ENCODE results near the gene LRCH2.
"Not testable (repeated sequence)": the region's sequence is repeated elsewhere in the genome, so short reads cannot be mapped to it uniquely, and the experiment has no call there.

The LRCH2 gene

DNA sequence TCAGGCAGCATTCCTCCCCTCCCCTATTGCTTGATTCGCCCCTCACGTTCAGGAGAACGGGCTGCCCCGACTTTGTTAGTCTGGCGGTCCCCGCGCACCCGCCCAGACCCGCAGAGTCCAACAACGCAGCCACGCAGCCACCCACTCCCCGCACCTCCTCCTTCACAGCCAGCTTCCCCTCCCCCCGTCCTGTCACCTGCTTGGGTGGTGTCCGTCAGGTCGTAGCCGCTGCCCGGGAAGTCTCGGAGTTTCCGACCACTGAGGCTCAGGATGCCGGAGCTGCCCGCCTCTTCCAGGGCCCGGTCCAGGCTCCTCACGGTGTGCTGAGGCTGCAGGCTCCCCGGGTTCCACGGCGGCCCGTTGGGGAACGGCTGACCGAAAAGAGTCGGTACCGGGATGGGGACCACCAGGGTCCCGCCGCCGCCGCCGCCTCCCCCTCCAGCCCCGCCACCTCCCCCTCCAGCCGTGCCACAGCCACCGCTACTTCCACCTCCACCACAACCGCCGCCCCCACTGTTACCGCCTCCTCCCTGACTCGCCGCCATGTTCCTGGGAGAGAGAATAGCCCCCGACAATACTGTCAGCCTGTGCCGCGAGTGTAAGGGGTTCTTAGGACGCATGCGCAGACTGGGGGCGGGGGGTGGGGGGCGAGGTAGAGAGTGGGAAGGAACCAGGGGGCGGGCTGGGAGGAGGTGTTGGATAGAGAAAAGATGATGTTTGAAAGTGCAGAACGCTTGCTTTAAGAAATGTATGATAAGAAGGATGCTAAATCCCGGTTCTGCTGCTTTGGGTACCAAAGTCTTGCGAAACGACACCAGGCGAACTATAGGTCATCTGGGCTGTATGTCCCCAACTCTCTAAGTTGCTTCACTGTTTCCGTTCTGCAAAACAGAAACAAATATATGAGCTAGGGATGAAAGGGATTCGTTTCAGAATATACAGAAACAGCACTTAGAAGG, at the start of gene LRCH2:
TSS of gene LRCH2 (minus strand) at position 600 of the 959 bp plus-strand sequence. CDS start at position 545, 55 bp downstream.
- FAIRE-seq, result no peak

GRCh38 chrX:115269051-115269683, 35.3 kb upstream of the LRCH2 start:
- no peak for FAIRE-seq

DNA sequence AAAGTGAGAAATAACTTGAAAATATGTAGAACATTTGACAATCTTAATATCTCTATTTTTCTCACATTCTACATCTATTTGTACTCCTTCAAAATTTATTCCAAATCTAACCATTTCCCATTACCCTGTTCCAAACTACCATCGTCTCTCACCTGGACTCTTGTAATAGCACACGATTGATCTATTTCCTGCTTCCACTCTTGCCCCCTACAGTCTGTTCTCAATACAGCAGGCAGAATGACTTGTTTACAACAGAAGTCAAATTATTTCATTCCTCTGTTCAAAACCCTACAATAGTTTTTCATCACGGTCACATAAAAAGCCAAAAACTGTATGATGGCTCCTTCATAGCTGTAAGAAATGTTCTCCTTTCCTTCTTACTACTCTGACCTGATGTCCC, 34.5 kb upstream of the LRCH2 start:
- no peak for FAIRE-seq

- FAIRE-seq, result no peak
Measured at GRCh38 chrX:115266300-115266699, 32.4 kb upstream of the LRCH2 start.

DNA sequence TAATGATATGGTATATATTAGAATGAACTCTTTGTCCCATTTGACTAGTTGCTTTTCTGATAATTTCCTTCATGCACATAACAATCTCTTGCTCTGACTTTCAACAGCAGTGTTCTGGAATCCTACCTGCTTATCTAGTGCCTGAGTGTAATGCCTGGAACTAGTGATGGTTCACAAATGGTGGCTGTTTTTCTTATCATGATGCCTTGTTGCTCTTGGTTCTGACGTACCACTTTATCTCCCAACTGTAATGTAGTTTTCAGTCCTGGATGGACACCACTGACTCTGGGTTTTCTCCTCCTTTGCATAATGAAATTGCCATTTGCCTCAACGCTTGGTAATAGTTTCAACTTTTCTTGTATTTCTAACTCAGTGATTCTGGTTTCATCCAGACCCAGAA, 30.1 kb upstream of the LRCH2 start:
- no peak for FAIRE-seq

DNA sequence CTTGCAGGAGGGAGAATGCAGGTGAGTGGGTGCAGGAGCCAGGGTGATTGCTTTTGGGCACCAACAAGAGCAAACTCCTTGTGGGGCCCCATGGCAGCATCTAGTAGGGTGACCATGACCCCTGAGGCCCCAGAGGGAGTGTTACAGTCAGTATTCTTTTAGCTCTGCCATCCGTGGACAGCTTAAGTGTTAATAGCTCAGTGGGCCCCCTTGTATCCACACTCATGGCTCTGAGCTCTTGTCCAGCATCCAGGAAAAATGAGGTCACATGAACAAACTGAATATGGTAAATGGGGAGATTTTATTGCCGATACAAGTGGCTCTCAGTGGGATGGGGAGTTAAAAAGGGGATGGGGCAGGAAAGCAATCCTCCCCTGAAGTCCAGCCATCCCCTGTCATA, 27.3 kb upstream of the LRCH2 start:
- no peak for FAIRE-seq

GRCh38 chrX:115260330-115260729, 26.4 kb upstream of the LRCH2 start:
- FAIRE-seq, result no peak

GRCh38 chrX:115259238-115259875, 25.5 kb upstream of the LRCH2 start:
- FAIRE-seq, result no peak

DNA sequence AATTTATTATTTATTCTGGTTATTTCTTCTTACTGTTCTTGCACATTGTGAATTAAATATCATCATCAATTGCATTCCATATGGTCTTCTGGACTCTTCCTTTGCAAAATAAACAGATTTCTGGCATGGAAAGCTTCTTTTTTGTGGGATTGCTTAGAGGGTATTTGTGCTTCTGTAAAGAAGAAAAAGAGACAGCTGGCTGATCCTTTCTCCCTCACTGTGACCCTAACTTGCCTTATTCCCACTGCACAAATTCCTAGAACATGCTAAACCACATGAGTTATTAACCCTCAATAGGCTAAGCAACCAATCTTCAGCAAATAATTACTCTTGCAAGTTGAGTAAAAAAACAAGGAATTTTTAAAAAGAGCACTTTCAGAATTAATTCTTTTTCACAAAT, 23.8 kb upstream of the LRCH2 start:
- no peak for FAIRE-seq

DNA sequence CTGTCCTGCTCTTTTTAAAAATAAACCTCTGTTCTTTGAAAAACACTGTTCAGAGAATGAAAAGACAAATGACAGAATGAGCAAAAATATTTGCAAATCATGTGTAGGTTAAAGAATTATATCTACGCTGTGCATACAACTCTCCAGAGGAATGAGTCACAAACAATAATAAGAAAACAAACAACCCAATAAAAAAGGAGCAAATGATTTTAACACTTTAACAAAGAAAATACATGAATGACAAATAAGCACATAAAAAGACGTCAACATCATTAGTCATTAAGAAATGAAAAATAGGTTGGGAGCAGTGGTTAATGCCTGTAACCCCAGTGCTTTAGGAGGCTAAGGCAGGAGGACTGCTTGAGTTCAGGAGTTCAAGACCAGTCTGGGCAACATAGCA, 21.1 kb upstream of the LRCH2 start:
- peak; percentile 12 for FAIRE-seq

DNA sequence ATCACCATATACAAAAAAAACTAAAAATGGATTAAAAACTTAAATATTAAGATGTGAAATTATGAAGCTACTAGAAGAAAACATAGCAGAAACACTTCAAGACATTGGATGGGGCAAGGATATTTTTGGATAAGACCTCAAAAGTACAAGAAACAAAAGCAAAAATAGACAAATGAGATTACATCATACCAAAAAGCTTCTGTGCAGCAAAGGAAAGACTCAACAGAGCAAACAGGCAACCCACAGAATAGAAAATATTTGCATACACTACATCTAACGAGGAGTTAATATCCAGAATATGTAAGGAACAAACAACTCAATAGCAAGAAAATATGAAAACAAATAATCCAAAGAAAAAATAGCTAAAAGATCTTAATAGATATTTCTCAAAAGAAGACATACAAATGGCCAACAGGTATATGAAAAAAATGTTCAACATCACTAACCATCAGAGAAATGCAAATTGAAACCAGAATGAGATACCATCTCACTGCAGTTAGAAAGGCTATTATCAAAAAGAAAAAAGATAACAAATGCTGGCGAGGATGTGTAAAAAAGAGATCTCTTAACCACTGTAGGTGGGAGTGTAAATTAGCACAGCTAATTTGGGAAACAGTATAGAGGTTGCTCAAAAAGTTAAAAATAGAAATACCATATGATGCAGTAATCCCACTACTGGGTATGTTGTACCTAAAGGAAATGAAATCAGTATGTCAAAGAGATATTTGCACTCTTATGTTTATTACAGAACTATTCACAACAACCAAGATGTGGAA, 17.8 kb upstream of the LRCH2 start:
- no peak for FAIRE-seq

DNA sequence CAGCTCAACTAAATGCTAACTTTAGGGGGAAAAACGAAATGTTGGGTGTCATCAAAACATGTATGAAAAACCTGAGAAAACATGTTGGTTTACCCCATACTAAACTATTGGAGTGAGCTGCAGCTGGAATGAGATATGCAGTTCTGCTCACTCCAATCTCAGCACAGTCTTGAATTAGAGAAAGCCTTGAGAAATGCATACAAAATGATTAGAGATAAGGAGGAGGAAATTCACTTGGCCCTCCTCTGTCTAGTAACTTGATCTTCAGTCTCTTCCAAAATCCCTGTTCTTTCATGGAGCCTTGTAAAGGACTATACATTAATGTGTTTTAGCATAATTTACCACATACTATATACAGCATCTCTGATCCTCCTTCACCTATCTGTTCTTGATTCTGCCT, 3.2 kb upstream of the LRCH2 start:
- FAIRE-seq, result no peak

GRCh38 chrX:115236560-115236959, 2.7 kb upstream of the LRCH2 start:
- FAIRE-seq, result no peak

DNA sequence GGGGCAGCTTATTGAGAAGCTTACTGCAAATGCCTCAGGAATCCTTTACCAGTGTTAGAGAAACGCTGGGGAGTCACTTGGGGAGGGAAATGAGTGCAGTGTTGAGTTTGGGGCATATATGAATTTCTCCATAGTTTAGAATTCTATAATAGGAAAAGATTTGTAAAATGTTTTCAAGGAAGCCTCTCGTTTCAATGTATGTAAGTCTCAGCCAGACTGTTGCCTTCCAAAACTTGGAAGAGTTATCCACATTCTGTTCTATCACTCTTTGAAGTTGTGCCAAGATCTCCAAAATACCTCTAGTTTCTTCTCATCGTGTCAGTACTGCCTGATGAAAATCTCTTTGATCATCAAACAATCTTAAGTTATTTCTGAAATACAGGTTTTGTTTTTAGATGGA, 565 bp upstream of the LRCH2 start:
- FAIRE-seq, result no peak

DNA sequence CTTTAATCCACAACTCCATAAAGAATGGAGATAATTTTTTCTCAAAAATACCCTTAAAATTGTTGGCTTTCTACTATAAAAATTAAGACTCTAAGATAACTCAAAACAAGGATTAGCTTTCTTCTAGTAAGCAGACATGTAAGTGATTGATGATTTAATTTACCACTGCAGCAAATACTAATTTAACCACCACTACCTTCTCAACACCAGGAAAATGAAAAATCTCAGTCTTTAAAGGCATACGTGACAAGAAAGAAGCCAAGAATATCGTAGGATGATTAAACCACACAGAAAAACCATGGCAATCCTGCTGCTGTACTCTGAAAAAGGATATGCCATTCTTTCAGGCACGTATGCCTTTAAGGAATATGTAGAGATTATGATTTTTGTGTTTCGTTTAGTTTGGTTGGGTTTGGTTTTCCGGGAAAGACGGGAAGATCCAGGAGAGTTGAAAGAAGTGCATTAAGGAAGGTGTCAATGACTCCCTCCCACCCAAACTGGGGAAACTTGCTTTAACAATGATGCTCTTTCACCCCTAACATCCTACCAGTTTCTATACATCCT, 881 bp downstream of the LRCH2 start:
- FAIRE-seq, result no peak

DNA sequence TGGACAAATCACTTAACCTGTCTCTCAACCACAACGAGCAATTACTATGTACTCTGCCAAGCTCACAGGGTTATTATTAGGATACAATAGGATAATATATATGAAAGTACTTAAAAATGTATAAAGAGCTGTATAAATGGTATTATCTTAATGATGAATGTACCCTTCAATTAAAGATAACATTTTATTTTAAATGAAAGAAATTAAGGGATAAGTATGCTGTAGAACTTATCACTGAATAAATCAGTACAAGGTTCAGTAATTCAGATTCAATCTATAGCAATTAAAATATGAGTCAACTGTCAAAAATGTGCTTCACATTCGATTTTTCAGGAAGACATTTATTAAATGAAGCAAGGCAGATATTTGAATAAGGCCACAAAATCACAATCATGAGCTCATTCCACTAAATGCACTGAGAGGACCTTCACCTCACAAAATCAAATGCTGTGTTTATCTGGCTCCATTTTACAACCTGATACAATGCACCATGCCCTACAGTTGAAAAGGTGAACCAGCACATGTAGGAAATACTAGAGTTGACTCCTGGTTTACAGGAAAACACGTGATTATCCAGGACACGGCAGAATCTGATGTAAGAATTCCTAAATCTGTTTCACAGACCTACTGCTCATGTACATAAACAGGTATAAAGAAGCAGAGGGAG, 4.4 kb downstream of the LRCH2 start:
- FAIRE-seq, result no peak

DNA sequence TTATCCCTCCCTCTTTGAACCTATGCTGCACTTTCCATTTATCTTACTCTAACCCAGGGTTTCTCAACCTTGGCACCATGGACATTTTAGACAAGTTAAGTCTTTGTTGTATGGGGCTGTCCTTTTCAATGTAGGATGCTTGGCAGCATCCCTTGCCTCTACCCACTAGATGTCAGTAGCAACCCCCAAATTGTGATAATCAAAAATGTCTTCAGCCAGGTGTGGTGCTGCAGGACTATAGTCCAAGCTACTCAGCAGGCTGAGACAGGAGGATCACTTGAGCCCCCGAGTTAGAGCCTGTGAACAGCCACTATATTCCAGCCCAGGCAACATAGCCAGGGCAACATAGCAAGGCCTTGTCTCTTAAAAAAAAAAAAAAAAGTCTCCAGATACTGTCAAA, 7.0 kb downstream of the LRCH2 start:
- no peak for FAIRE-seq

- FAIRE-seq, result not testable (repeated sequence)
Measured at GRCh38 chrX:115217346-115217745, 16.6 kb downstream of the LRCH2 start.

- FAIRE-seq, result no peak
Measured at GRCh38 chrX:115214605-115215004, 19.3 kb downstream of the LRCH2 start.

DNA sequence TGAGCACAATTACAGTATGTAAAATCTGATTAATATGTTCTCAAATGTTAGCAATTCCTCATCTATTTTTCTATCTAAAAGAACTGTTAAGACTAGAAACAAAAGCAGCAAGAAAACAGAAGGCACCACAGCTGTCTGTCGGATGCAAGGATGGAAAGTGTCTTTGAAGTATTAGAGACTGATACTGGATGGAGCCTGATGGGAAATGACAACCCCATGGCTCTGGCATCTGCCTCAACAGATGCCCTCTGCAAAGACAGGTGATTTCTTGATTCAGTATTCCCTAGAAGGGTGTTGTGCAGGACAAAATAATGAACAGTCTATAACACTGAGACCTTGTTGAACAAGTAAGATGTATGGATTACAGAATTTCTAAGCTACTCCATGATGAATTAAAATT, 19.7 kb downstream of the LRCH2 start:
- FAIRE-seq, result no peak

DNA sequence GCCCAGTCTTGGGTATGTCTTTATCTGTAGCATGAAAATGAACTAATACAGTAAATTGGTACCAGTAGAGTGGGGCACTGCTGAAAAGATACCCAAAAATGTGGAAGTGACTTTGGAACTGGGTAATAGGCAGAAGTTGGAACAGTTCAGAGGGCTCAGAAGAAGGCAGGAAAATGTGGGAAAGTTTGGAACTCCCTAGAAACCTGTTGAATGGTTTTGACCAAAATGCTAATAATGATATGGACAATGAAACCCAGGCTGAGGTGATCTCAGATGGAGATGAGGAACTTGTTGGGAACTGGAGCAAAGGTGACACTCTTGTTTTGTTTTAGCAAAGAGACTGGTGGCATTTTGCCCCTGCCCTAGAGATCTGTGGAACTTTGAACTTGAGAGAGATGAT, 24.3 kb downstream of the LRCH2 start:
- FAIRE-seq, result not testable (repeated sequence)

GRCh38 chrX:115204040-115204439, 29.9 kb downstream of the LRCH2 start:
- FAIRE-seq, result no peak

All from endometrium (tissue), 2 donors.